NB4 (cell line): Measurements from ENCODE around the gene RXRA.

ENCODE experiments used
- MYC ChIP-seq: IDR thresholded peaks from 2 replicates; pipeline ENCODE4 v1.6.1; 2011; ENCODE audit warnings: low read depth, low read length
- POLR2A ChIP-seq: IDR thresholded peaks from 2 replicates; pipeline ENCODE4 v1.6.1; 2011; ENCODE audit warnings: mild to moderate bottlenecking; ENCODE audit not compliant: insufficient read length; ENCODE audit errors: extremely low read depth
- TF ChIP-seq, protein P1 (sequence below): IDR thresholded peaks from one replicate; pipeline ENCODE4 v1.5.1; 2012; ENCODE audit warnings: low read depth, low read length
- TF ChIP-seq, protein P2 (sequence below): IDR thresholded peaks from 2 replicates; pipeline ENCODE4 v1.6.1; 2011; ENCODE audit warnings: low read depth, low read length

DNA sequence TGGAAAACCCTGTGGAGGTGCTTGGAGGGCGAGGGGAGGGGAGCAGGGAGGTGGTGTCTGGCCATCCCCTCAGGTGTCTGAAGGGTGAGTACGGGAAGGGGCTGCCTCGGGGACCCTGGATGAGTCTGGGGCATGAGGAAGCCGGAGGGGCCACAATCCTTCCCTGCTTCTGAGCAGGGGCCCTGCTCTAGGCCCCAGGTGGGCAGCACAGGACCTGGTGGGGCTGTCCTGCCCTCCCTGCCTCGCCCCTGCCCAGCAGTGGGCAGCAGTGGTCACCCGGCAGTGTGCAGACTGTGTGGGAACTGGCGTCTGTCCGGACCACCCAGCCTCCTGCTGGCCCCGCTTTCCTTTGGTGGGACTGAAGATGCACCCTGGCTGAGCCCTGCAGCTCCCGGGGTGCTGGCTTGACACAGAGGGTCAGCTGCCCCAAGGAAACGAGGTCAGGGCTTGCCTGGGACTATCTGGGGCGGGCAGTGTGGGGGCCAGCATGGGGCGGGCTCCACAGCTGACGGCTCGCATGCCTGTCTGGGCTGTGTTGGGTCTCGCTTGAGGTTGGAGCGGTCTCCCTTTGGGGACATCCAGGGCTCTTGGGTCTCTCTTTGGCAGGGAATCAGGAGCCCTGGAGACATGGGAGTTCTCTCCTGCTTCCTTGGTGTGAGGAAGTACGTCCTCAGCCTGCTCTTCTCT lies 26.1 kb downstream of the RXRA start:
- TF ChIP-seq, protein P1, sequence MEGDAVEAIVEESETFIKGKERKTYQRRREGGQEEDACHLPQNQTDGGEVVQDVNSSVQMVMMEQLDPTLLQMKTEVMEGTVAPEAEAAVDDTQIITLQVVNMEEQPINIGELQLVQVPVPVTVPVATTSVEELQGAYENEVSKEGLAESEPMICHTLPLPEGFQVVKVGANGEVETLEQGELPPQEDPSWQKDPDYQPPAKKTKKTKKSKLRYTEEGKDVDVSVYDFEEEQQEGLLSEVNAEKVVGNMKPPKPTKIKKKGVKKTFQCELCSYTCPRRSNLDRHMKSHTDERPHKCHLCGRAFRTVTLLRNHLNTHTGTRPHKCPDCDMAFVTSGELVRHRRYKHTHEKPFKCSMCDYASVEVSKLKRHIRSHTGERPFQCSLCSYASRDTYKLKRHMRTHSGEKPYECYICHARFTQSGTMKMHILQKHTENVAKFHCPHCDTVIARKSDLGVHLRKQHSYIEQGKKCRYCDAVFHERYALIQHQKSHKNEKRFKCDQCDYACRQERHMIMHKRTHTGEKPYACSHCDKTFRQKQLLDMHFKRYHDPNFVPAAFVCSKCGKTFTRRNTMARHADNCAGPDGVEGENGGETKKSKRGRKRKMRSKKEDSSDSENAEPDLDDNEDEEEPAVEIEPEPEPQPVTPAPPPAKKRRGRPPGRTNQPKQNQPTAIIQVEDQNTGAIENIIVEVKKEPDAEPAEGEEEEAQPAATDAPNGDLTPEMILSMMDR: no peak
- TF ChIP-seq, protein P2, sequence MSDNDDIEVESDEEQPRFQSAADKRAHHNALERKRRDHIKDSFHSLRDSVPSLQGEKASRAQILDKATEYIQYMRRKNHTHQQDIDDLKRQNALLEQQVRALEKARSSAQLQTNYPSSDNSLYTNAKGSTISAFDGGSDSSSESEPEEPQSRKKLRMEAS: no peak
- TF ChIP-seq POLR2A: no peak
- TF ChIP-seq MYC: no peak
